ENCODE results near the gene PELI1. TPM values are rescaled to one million over a fixed set of nuclear protein-coding genes. Genes with fewer than 3 reads are reported as not detected.

The PELI1 gene
- polyA plus RNA-seq, 2 donors, result 31.7 to 51.9 TPM

DNA sequence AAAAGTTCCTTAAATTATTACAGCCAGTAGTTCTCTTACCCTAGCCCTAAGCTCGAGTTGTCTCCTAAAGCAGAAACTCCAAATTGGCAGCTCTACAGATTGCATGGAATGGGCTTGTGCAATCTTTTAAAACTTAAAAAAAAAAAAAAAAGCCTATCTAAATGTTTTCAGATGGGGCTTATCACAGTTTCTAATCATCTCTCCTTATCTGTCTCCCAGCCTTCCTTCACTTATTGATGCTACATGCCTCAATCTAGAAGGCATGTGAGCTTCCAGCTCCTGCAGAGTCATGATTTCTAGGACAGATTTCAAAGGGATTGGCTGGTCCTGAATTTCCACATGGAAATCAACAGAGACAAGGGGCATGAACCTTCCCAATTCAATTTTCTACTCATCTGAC is 33.1 kb upstream of the PELI1 start:
- no peaks in the 10 kb centered on the region for H3K27me3 ChIP-seq (ENCODE audit: control insufficient read depth in 1 of 2, insufficient read depth in 2 of 2, low read length in 2 of 2)
- no peak overlapping the region for H3K27ac ChIP-seq (ENCODE audit: low read depth in 2 of 2, low read length in 1 of 2)
- no peaks in the 10 kb centered on the region for H3K9me3 ChIP-seq (ENCODE audit: control insufficient read depth in 2 of 2, insufficient read depth in 1 of 2, low read depth in 1 of 2, low read length in 1 of 2)
- 17 to 34% methylated on average over 1 of the region's 1 CpG for WGBS, 2 donors
- H3K4me1 ChIP-seq (ENCODE audit: control insufficient read depth in 2 of 2, insufficient read depth in 2 of 2, low read length in 1 of 2), result no peaks in the 10 kb centered on the region
- no peaks in the 10 kb centered on the region for H3K36me3 ChIP-seq (ENCODE audit: control insufficient read depth in 2 of 2, insufficient read depth in 2 of 2, low read length in 1 of 2)
- no peak overlapping the region for H3K4me3 ChIP-seq (ENCODE audit: low read depth in 1 of 2, low read length in 2 of 2)

DNA sequence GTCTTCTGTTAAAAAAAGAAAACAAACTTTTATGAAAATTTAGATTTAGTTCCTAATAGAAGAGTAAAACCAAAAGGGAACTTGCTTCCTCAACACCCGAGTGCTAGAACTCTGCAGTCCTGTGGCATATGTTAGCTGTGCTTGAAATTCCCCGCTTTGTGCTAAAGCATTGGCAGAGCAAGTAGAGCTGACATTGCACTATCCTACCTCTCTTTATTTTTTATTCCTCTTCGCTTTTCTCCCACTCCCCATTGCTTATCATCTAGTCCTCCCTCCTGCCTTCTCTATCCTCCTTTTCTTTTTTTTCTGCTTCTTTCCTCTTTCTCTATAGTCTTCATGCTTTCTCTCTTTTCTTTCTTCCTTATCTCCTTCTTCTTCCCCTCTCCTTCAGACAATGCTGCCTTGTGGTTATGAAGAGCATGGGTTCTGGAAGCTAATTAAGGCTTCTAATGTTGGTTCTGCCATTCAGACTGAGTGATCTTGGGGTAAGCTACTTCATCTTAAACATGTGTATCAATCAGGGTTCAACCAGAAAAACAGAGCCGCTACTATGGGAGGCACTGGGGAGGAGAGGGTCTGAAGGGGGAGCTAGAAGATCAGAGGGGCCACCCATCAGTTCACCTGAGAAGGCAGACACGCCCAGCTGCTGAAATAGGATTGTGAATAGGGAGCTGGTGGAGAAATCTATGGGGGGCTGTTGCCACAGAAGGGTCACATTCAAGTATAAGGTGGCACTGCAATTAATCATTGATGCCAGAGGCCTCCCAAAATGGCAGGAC is 31.4 kb upstream of the PELI1 start:
- no peak overlapping the region for H3K4me3 ChIP-seq (ENCODE audit: low read depth in 1 of 2, low read length in 2 of 2)

DNA sequence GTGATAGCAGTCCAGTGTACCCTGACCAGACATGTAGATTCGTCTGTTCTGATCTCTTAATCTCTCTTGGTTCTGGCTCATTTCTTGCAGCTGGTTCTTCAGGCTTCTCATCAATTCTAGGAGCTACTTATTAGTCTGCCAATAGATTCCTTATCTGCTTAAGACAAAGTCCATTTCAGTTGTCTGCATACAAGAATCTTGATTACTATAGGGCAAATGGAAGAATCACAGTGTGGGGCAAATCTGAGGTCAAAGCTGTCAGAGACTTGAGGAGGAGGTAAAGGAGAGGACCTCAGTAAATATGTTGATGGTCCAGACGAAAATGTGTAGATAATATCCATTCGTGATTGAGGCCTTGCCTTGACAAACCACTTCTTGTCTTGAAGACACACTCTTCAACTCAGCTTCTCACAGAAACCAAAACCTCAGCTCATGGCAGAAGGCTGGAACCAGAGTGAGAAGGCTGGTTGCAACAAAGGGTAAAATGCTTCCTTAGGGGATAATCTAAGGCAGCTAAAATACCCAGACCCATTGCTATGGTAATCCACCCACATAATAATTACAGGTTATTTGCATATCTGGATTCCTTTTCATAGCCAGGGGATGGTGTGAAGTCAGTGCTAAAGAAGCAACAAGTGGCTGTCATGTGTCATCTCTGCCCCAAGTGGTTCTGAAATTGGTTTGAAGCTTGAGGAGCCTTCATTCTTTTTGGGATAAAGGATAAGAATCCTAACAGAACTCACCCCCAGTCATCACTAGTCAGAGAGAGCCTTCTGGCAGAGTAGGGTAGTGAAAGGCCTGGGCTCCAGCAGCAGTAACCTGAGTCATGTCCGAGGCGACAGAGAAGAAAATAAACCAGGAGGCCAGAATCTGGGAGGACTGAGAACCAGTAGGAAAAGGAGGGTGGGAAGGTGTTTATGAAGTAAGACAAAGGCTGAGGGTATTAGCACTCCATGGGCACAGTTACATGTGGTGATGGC is 29.2 kb upstream of the PELI1 start:
- WGBS, 2 donors, result 71 to 75% methylated on average over 5 of the region's 5 CpGs
- Histone ChIP-seq H3K4me1 (ENCODE audit: control insufficient read depth in 2 of 2, insufficient read depth in 2 of 2, low read length in 1 of 2) (no peaks in the 10 kb centered on the region), H3K4me3 (ENCODE audit: low read depth in 1 of 2, low read length in 2 of 2) (no peak overlapping the region)

More for the DNA sequence above, 31.4 kb upstream of the PELI1 start:
- no peaks in the 10 kb centered on the region for H3K4me1 ChIP-seq (ENCODE audit: control insufficient read depth in 2 of 2, insufficient read depth in 2 of 2, low read length in 1 of 2)
- no peaks in the 10 kb centered on the region for H3K36me3 ChIP-seq (ENCODE audit: control insufficient read depth in 2 of 2, insufficient read depth in 2 of 2, low read length in 1 of 2)
- no peak overlapping the region for H3K27ac ChIP-seq (ENCODE audit: low read depth in 2 of 2, low read length in 1 of 2)
- H3K27me3 ChIP-seq (ENCODE audit: control insufficient read depth in 1 of 2, insufficient read depth in 2 of 2, low read length in 2 of 2), result no peaks in the 10 kb centered on the region
- WGBS, 2 donors, result 94 to 95% methylated on average over 5 of the region's 5 CpGs
- H3K9me3 ChIP-seq (ENCODE audit: control insufficient read depth in 2 of 2, insufficient read depth in 1 of 2, low read depth in 1 of 2, low read length in 1 of 2), result no peaks in the 10 kb centered on the region

DNA sequence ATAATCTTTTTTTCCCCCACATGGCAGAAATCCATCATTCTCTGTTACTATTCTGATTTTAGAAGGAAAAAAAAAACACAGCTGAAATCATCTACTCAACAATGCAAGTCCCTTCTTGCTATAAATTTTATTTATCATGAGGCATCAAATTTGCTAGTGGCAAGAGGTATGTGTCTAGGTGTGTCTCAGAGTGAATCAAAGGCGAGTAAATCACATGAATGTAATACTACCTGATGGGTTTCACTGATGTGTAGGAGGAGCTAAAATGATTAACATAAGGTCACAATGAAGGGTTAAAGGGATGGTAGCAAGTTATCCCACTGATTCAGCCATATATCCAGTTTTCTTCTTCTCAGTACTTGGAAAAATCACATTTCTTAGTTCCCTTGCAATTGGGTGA is 24.5 kb upstream of the PELI1 start:
- WGBS, 2 donors, result 46 to 69% methylated on average over 1 of the region's 1 CpG
- H3K27me3 ChIP-seq (ENCODE audit: control insufficient read depth in 1 of 2, insufficient read depth in 2 of 2, low read length in 2 of 2), result no peaks in the 10 kb centered on the region
- H3K36me3 ChIP-seq (ENCODE audit: control insufficient read depth in 2 of 2, insufficient read depth in 2 of 2, low read length in 1 of 2), result no peaks in the 10 kb centered on the region
- no peak overlapping the region for H3K4me3 ChIP-seq (ENCODE audit: low read depth in 1 of 2, low read length in 2 of 2)
- peaks cover 0 to 2% of the 10 kb centered on the region in 2 donors for H3K4me1 ChIP-seq (ENCODE audit: control insufficient read depth in 2 of 2, insufficient read depth in 2 of 2, low read length in 1 of 2)
- H3K27ac ChIP-seq (ENCODE audit: low read depth in 2 of 2, low read length in 1 of 2), result peak overlapping the region in 1 of 2 donors; percentile 27
- no peaks in the 10 kb centered on the region for H3K9me3 ChIP-seq (ENCODE audit: control insufficient read depth in 2 of 2, insufficient read depth in 1 of 2, low read depth in 1 of 2, low read length in 1 of 2)

More for the DNA sequence above, 29.2 kb upstream of the PELI1 start:
- no peak overlapping the region for H3K27ac ChIP-seq (ENCODE audit: low read depth in 2 of 2, low read length in 1 of 2)
- H3K36me3 ChIP-seq (ENCODE audit: control insufficient read depth in 2 of 2, insufficient read depth in 2 of 2, low read length in 1 of 2), result no peaks in the 10 kb centered on the region
- no peaks in the 10 kb centered on the region for H3K9me3 ChIP-seq (ENCODE audit: control insufficient read depth in 2 of 2, insufficient read depth in 1 of 2, low read depth in 1 of 2, low read length in 1 of 2)
- no peaks in the 10 kb centered on the region for H3K27me3 ChIP-seq (ENCODE audit: control insufficient read depth in 1 of 2, insufficient read depth in 2 of 2, low read length in 2 of 2)

DNA sequence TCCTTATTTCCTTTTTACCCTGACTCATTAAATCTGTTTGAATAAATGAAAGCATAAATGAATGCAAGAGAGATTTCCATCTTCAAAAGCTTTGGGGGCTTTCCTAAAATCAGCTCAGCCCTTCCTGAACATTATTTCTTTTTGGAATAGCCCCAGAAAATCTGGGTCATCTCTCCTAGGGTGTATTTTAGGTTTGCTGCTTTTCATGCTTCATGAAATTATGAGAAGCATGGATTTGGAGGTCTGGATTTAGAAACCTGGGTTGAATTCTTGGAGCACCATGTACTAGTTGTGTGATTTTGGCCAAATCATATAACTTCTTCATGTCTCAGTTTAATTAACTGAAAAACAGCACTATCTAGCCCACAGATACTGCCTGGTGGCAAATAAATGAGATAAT is 24.0 kb upstream of the PELI1 start:
- Histone ChIP-seq H3K27me3 (ENCODE audit: control insufficient read depth in 1 of 2, insufficient read depth in 2 of 2, low read length in 2 of 2) (no peaks in the 10 kb centered on the region), H3K36me3 (ENCODE audit: control insufficient read depth in 2 of 2, insufficient read depth in 2 of 2, low read length in 1 of 2) (no peaks in the 10 kb centered on the region), H3K27ac (ENCODE audit: low read depth in 2 of 2, low read length in 1 of 2) (no peak overlapping the region), H3K9me3 (ENCODE audit: control insufficient read depth in 2 of 2, insufficient read depth in 1 of 2, low read depth in 1 of 2, low read length in 1 of 2) (no peaks in the 10 kb centered on the region), H3K4me3 (ENCODE audit: low read depth in 1 of 2, low read length in 2 of 2) (no peak overlapping the region), H3K4me1 (ENCODE audit: control insufficient read depth in 2 of 2, insufficient read depth in 2 of 2, low read length in 1 of 2) (peaks cover 0 to 2% of the 10 kb centered on the region in 2 donors)

DNA sequence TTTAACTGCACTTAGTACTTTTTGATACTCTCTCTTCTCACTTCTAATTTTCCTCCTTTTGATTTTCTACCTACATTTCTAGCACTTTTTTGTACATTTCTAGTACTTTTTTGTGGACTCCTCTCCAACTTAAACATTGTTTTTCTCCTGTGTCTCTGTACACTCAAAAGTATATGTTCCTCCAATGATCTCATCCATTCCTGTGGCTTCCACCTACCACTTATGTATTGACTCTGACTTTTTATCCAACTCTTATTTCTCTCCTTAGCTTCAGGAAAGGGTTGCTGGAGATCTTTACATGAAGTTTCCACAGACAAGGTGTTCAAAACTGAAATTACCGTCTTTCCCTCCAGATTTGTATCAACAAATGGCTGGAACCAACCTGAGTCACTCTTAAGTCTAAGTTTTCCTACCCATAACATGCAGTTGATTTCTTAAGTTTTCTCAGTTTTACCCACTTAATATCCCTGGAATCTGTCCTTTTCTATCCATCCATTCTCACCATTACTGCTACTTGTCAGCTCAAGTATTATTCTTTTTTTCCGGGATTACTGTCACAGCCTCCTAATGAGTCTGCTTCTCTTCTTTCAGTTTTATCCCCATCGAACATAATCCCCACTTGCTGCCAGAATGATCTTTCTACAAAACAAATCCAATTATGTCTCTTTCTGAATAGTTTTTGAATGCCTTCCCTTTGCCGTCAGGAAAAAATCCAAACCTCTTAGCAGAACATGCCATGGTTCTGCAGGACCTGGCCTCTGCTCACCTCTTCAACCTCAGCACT is 22.6 kb upstream of the PELI1 start:
- WGBS, 2 donors, result 89 to 90% methylated on average over 4 of the region's 4 CpGs
- Histone ChIP-seq H3K4me1 (ENCODE audit: control insufficient read depth in 2 of 2, insufficient read depth in 2 of 2, low read length in 1 of 2) (peaks cover 0 to 2% of the 10 kb centered on the region in 2 donors), H3K27ac (ENCODE audit: low read depth in 2 of 2, low read length in 1 of 2) (no peak overlapping the region), H3K36me3 (ENCODE audit: control insufficient read depth in 2 of 2, insufficient read depth in 2 of 2, low read length in 1 of 2) (no peaks in the 10 kb centered on the region), H3K27me3 (ENCODE audit: control insufficient read depth in 1 of 2, insufficient read depth in 2 of 2, low read length in 2 of 2) (no peaks in the 10 kb centered on the region), H3K4me3 (ENCODE audit: low read depth in 1 of 2, low read length in 2 of 2) (no peak overlapping the region), H3K9me3 (ENCODE audit: control insufficient read depth in 2 of 2, insufficient read depth in 1 of 2, low read depth in 1 of 2, low read length in 1 of 2) (no peaks in the 10 kb centered on the region)

DNA sequence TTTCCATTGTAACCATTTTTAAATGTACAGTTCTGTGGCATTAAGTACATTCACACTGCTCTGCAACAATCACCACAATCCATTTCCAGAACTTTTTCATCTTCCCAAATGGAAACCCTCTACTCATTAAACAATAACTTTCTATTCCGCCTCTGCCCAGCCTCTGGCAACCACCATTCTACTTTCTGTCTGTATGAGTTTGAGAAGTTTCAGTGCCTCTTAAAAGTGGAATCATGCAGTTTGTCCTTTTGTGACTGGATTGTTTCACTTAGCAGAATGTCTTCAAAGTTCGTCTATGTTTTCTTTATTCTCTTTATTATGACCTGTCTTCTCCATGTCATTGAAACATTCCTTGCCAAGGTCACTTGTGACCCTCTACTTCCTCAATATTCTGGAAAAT is 22.0 kb upstream of the PELI1 start:
- 81 to 87% methylated on average over 2 of the region's 2 CpGs for WGBS, 2 donors
- Histone ChIP-seq H3K9me3 (ENCODE audit: control insufficient read depth in 2 of 2, insufficient read depth in 1 of 2, low read depth in 1 of 2, low read length in 1 of 2) (no peaks in the 10 kb centered on the region), H3K4me1 (ENCODE audit: control insufficient read depth in 2 of 2, insufficient read depth in 2 of 2, low read length in 1 of 2) (peaks cover 0 to 2% of the 10 kb centered on the region in 2 donors), H3K4me3 (ENCODE audit: low read depth in 1 of 2, low read length in 2 of 2) (no peak overlapping the region), H3K36me3 (ENCODE audit: control insufficient read depth in 2 of 2, insufficient read depth in 2 of 2, low read length in 1 of 2) (no peaks in the 10 kb centered on the region), H3K27ac (ENCODE audit: low read depth in 2 of 2, low read length in 1 of 2) (no peak overlapping the region), H3K27me3 (ENCODE audit: control insufficient read depth in 1 of 2, insufficient read depth in 2 of 2, low read length in 2 of 2) (no peaks in the 10 kb centered on the region)

DNA sequence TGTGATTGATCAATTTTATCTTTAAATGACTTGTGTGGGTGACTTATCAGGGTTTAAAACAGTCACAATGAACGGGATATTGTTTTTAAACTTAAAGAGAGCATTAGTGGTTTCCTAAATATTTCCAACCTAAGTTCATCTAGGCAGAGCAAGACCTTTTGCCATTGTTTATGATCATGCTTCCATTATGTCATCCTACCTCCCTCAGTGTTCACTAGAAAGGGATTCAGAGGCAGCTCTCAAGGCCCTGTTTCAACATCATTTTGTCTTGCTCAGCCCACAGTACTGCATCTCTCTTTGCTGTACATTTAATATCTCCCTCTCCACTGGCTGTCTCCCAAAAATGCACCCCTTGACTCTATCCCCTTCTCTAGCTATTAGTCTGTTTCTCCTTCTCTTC is 21.5 kb upstream of the PELI1 start:
- Histone ChIP-seq H3K27me3 (ENCODE audit: control insufficient read depth in 1 of 2, insufficient read depth in 2 of 2, low read length in 2 of 2) (no peaks in the 10 kb centered on the region), H3K4me3 (ENCODE audit: low read depth in 1 of 2, low read length in 2 of 2) (no peak overlapping the region), H3K27ac (ENCODE audit: low read depth in 2 of 2, low read length in 1 of 2) (no peak overlapping the region), H3K9me3 (ENCODE audit: control insufficient read depth in 2 of 2, insufficient read depth in 1 of 2, low read depth in 1 of 2, low read length in 1 of 2) (no peaks in the 10 kb centered on the region), H3K36me3 (ENCODE audit: control insufficient read depth in 2 of 2, insufficient read depth in 2 of 2, low read length in 1 of 2) (no peaks in the 10 kb centered on the region), H3K4me1 (ENCODE audit: control insufficient read depth in 2 of 2, insufficient read depth in 2 of 2, low read length in 1 of 2) (peaks cover 0 to 2% of the 10 kb centered on the region in 2 donors)
- 76 to 78% methylated on average over 1 of the region's 1 CpG for WGBS, 2 donors

DNA sequence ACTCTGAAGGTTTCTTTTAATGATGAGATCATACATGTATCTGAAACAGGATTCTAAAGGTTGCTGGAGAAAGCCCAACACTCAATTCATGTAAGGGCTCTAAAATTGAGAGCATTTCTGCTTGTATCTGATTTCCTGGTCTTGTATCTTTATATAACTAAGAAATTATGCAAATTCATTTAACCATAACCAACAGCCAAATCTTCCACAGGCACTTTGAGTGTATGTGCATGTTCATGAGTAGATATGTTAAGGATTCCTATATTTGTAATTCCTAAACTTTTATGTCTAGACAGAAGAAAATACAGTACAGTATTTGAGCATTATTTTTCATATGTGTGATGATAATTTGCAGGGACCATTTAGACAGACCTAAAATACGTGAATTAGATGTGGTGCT is 20.4 kb upstream of the PELI1 start:
- WGBS, 2 donors, result 97 to 98% methylated on average over 1 of the region's 1 CpG
- Histone ChIP-seq H3K4me3 (ENCODE audit: low read depth in 1 of 2, low read length in 2 of 2) (no peak overlapping the region), H3K9me3 (ENCODE audit: control insufficient read depth in 2 of 2, insufficient read depth in 1 of 2, low read depth in 1 of 2, low read length in 1 of 2) (no peaks in the 10 kb centered on the region), H3K36me3 (ENCODE audit: control insufficient read depth in 2 of 2, insufficient read depth in 2 of 2, low read length in 1 of 2) (no peaks in the 10 kb centered on the region), H3K4me1 (ENCODE audit: control insufficient read depth in 2 of 2, insufficient read depth in 2 of 2, low read length in 1 of 2) (peaks cover 0 to 2% of the 10 kb centered on the region in 2 donors), H3K27me3 (ENCODE audit: control insufficient read depth in 1 of 2, insufficient read depth in 2 of 2, low read length in 2 of 2) (no peaks in the 10 kb centered on the region), H3K27ac (ENCODE audit: low read depth in 2 of 2, low read length in 1 of 2) (no peak overlapping the region)
